H1 (cell line): Measurements from ENCODE around the gene DTWD2. TPM values are rescaled to one million over a fixed set of nuclear protein-coding genes. Genes with fewer than 3 reads are reported as not detected.
"Not testable (repeated sequence)": the region's sequence is repeated elsewhere in the genome, so short reads cannot be mapped to it uniquely, and the experiment has no call there.

Source experiments
- CTCF ChIA-PET: fragments of 300-600 bp; sonication (Branson Sonifier 250); formaldehyde crosslinking; loops from one replicate; lab custom pipeline; 2021; ENCODE audit not compliant: partially characterized antibody; lab: Charles Lee
- POLR2A ChIA-PET: fragments of 300-600 bp; sonication (Branson Sonifier 250); formaldehyde crosslinking; loops from one replicate; lab custom pipeline; 2021; ENCODE audit warnings: inconsistent platforms; ENCODE audit not compliant: partially characterized antibody; lab: Charles Lee
- DNase-seq, 2 experiments: peaks; one replicate each; pipeline versions ENCODE4 v3.0.0 to v3.0.0-alpha.2; 2010 to 2022; ENCODE audit warnings: low spot score in 2 of 2, low read depth in 1 of 2, mixed read lengths in 1 of 2
- FAIRE-seq: peaks from 2 replicates; lab custom pipeline; 2011; peaks lifted over from hg19 to GRCh38; lab: Jason Lieb, UNC
- H2AFZ ChIP-seq: 2 replicates; pipeline ENCODE4 v1.8.1; 2012; ENCODE audit warnings: low read length, inconsistent platforms
- H2AK5ac ChIP-seq: 2 replicates; pipeline ENCODE4 v1.6.1; 2013; ENCODE audit warnings: low read depth, low read length
- H2BK120ac ChIP-seq: replicated peaks from 2 replicates; pipeline ENCODE3; 2013; ENCODE audit warnings: low read depth, low read length, inconsistent platforms
- H2BK12ac ChIP-seq: 2 replicates; pipeline ENCODE4 v1.6.1; 2013; ENCODE audit warnings: low read depth, low read length
- H2BK15ac ChIP-seq: 2 replicates; pipeline ENCODE4 v1.6.1; 2013; ENCODE audit warnings: low read length
- H2BK20ac ChIP-seq: 2 replicates; pipeline ENCODE4 v1.6.1; 2013; ENCODE audit warnings: low read length
- H2BK5ac ChIP-seq: 2 replicates; pipeline ENCODE4 v1.6.1; 2013; ENCODE audit warnings: low read depth, low read length
- H3K14ac ChIP-seq: 2 replicates; pipeline ENCODE4 v1.6.1; 2013; ENCODE audit warnings: inconsistent platforms; ENCODE audit not compliant: insufficient read length
- H3K18ac ChIP-seq: 2 replicates; pipeline ENCODE4 v1.6.1; 2013; ENCODE audit warnings: low read length; ENCODE audit errors: extremely low read depth
- H3K23ac ChIP-seq: 2 replicates; pipeline ENCODE4 v1.6.1; 2013; ENCODE audit warnings: inconsistent platforms; ENCODE audit not compliant: insufficient read length
- H3K23me2 ChIP-seq: 2 replicates; pipeline ENCODE4 v1.6.1; 2013; ENCODE audit warnings: low read depth, low read length
- H3K27ac ChIP-seq: 2 replicates; pipeline ENCODE4 v1.6.1; 2011; ENCODE audit warnings: low read depth, low read length, inconsistent platforms
- H3K27me3 ChIP-seq, 4 experiments: replicated peaks in 1 of 4; 1 replicate in 1 of 4; 2 replicates in 3 of 4; pipeline versions ENCODE4 v1.6.1 to v1.8.1; 2011 to 2013; ENCODE audit warnings: low read length in 3 of 4, mild to moderate bottlenecking in 3 of 4, inconsistent platforms in 2 of 4, mixed read lengths in 2 of 4, moderate library complexity in 1 of 4; ENCODE audit not compliant: control insufficient read depth in 3 of 4, insufficient read depth in 3 of 4; ENCODE audit errors: extremely low read depth in 1 of 4
- H3K36me3 ChIP-seq, 4 experiments: 2 replicates each; pipeline versions ENCODE4 v1.6.1 to v1.8.1; 2011 to 2013; ENCODE audit warnings: mild to moderate bottlenecking in 4 of 4, low read length in 3 of 4, moderate library complexity in 2 of 4, control low read depth in 1 of 4, inconsistent platforms in 1 of 4; ENCODE audit not compliant: insufficient read depth in 4 of 4, control insufficient read depth in 2 of 4
- H3K4ac ChIP-seq: replicated peaks from 2 replicates; pipeline ENCODE3; 2013; ENCODE audit warnings: low read length, low read depth, mixed read lengths, inconsistent platforms; ENCODE audit not compliant: insufficient read length
- H3K4me1 ChIP-seq, 4 experiments: replicated peaks in 1 of 4; 1 replicate in 1 of 4; 2 replicates in 3 of 4; pipeline versions ENCODE4 v1.6.1 to v1.8.1; 2011 to 2013; ENCODE audit warnings: low read length in 3 of 4, inconsistent platforms in 2 of 4, mixed read lengths in 1 of 4; ENCODE audit not compliant: insufficient read depth in 4 of 4, control insufficient read depth in 3 of 4
- H3K4me2 ChIP-seq, 2 experiments: 2 replicates each; pipeline versions ENCODE4 v1.6.1 to v1.8.1; 2011 to 2013; ENCODE audit warnings: low read depth in 2 of 2, low read length in 2 of 2, control low read depth in 1 of 2, inconsistent platforms in 1 of 2, mild to moderate bottlenecking in 1 of 2; ENCODE audit not compliant: insufficient read depth in 1 of 2
- H3K4me3 ChIP-seq, 4 experiments: fragments of 200-600, 300-600 bp in 1 of 4; sonication (generic), shearing (Covaris generic), sonication (Bioruptor Twin) in 1 of 4; 2 replicates each; pipeline versions ENCODE4 v1.5.1 to v1.8.1; 2011 to 2016; ENCODE audit warnings: low read length in 4 of 4, low read depth in 3 of 4, control low read depth in 2 of 4, inconsistent platforms in 2 of 4, mild to moderate bottlenecking in 2 of 4, mixed read lengths in 1 of 4, moderate library complexity in 1 of 4; ENCODE audit not compliant: insufficient read depth in 2 of 4; ENCODE audit errors: extremely low read depth in 1 of 4
- H3K56ac ChIP-seq: replicated peaks from 2 replicates; pipeline ENCODE3; 2013; ENCODE audit warnings: low read depth, mild to moderate bottlenecking, mixed read lengths, low read length, inconsistent platforms; ENCODE audit not compliant: insufficient read length
- H3K79me1 ChIP-seq: 2 replicates; pipeline ENCODE4 v1.6.1; 2013; ENCODE audit warnings: low read depth, low read length, control low read depth
- H3K79me2 ChIP-seq, 2 experiments: 2 replicates each; pipeline versions ENCODE4 v1.6.1 to v1.8.1; 2012 to 2013; ENCODE audit warnings: low read length in 2 of 2, mild to moderate bottlenecking in 2 of 2, inconsistent platforms in 1 of 2; ENCODE audit not compliant: insufficient read depth in 2 of 2, control insufficient read depth in 1 of 2
- H3K9ac ChIP-seq, 4 experiments: replicated peaks in 1 of 4; 1 replicate in 1 of 4; 2 replicates in 3 of 4; pipeline versions ENCODE4 v1.6.1 to v1.8.1; 2011 to 2013; ENCODE audit warnings: low read depth in 3 of 4, low read length in 3 of 4, control low read depth in 2 of 4, mild to moderate bottlenecking in 2 of 4, moderate library complexity in 2 of 4, inconsistent platforms in 1 of 4; ENCODE audit errors: extremely low read depth in 1 of 4
- H3K9me3 ChIP-seq, 2 experiments: 2 replicates each; pipeline versions ENCODE4 v1.6.1 to v1.8.1; 2012 to 2013; ENCODE audit warnings: mild to moderate bottlenecking in 2 of 2, moderate library complexity in 2 of 2, control low read depth in 1 of 2, inconsistent platforms in 1 of 2, low read depth in 1 of 2, low read length in 1 of 2, mixed read lengths in 1 of 2; ENCODE audit not compliant: insufficient read depth in 2 of 2
- H4K20me1 ChIP-seq, 2 experiments: replicated peaks in 1 of 2; 2 replicates each; pipeline versions ENCODE3 to v1.8.1; 2011 to 2013; ENCODE audit warnings: inconsistent platforms in 2 of 2, low read length in 2 of 2, mild to moderate bottlenecking in 1 of 2; ENCODE audit not compliant: insufficient read depth in 2 of 2, control insufficient read depth in 1 of 2
- H4K5ac ChIP-seq: 2 replicates; pipeline ENCODE4 v1.6.1; 2013; ENCODE audit warnings: low read length, low read depth, mixed read lengths, inconsistent platforms; ENCODE audit not compliant: insufficient read length
- H4K8ac ChIP-seq: 2 replicates; pipeline ENCODE4 v1.8.0; 2013; ENCODE audit warnings: mild to moderate bottlenecking, moderate library complexity, low read length, inconsistent platforms; ENCODE audit not compliant: insufficient read depth; ENCODE audit errors: extremely low read depth
- H4K91ac ChIP-seq: replicated peaks from 2 replicates; pipeline ENCODE3; 2013; ENCODE audit warnings: low read length, mixed read lengths, inconsistent platforms; ENCODE audit not compliant: insufficient read length
- BRCA1 ChIP-seq: IDR thresholded peaks from 2 replicates; pipeline ENCODE4 v1.6.1; 2012; ENCODE audit warnings: low read depth, low read length, improper control_type of control experiment
- SUZ12 ChIP-seq: fragments of 200-600 bp; sonication (generic); IDR thresholded peaks from 2 replicates; pipeline ENCODE4 v1.6.1; 2012; ENCODE audit warnings: mild to moderate bottlenecking, inconsistent platforms, low read length, moderate library complexity, mixed read lengths
- ZNF274 ChIP-seq: IDR thresholded peaks from 2 replicates; pipeline ENCODE4 v1.7.0; 2012; ENCODE audit warnings: low read length, borderline replicate concordance; ENCODE audit errors: extremely low read depth
- WGBS, 2 experiments: shearing (Covaris generic) in 1 of 2; methylation state at CpG; one replicate each; pipeline versions ENCODE4 v1.1.6 to v1.1.7; 2013 to 2015; ENCODE audit warnings: low lambda C conversion rate in 2 of 2, mixed read lengths in 2 of 2, inconsistent platforms in 1 of 2, low coverage in 1 of 2, missing lambda C conversion rate in 1 of 2; ENCODE audit not compliant: insufficient replicate concordance in 2 of 2, insufficient coverage in 1 of 2, insufficient read length in 1 of 2; ENCODE audit errors: extremely low coverage in 1 of 2, missing lambda C conversion rate in 1 of 2; 5-methylcytosine and 5-hydroxymethylcytosine counted together
- polyA plus RNA-seq, 7 experiments: library from polyadenylated mRNA; depleted of rRNA in 3 of 7; stranded (reverse) in 5 of 7; unstranded in 2 of 7; fragments of >200 nt in 5 of 7; fragments of 200-250 nt in 2 of 7; gene quantifications; 1 replicate in 5 of 7; 2 replicates in 1 of 7; 4 replicates in 1 of 7; pipeline versions ENCODE4 v1.2.1 to v1.2.3, GENCODE V29; 2011 to 2013; ENCODE audit warnings: missing spikeins in 2 of 7, mixed read lengths in 2 of 7
- total RNA-seq: library from RNA; stranded (reverse); fragmentation: NEBNext Ultra II Directional; extraction: Animal tissue kit (Norgen Biotek cat#: 25700); gene quantifications from 2 replicates; pipeline ENCODE4 v1.2.1, GENCODE V29; 2021

The DTWD2 gene
- total and polyA plus RNA-seq, 2 of the 8 experiments (the other 6 are each of a cell fraction or from before 2014, with no cell fraction given) = 4.3 to 17.1 TPM

- CTCF ChIA-PET = interaction anchor here (0.6 to 1.2 kb wide), 2 partner anchors 9 to 1337 kb away, joined by 4 read pairs; no protein-coding TSS in a partner anchor
- no peaks in the 10 kb centered on the region for H4K20me1 ChIP-seq
- no peak overlapping the region for H2AFZ ChIP-seq
Observed at GRCh38 chr5:118918232-118918631, 70.1 kb downstream of the DTWD2 start.

GRCh38 chr5:118907536-118907935 lies 80.8 kb downstream of the DTWD2 start:
- H3K14ac ChIP-seq, H2AFZ ChIP-seq, H3K9me3 ChIP-seq, H3K4me3 ChIP-seq, H3K23ac ChIP-seq, H3K23me2 ChIP-seq, H2BK15ac ChIP-seq, H2BK5ac ChIP-seq, H3K27me3 ChIP-seq, H4K20me1 ChIP-seq, H3K18ac ChIP-seq, H2BK12ac ChIP-seq, DNase-seq, H4K5ac ChIP-seq, H3K4me1 ChIP-seq, FAIRE-seq, H3K4me2 ChIP-seq, POLR2A ChIA-PET, H3K56ac ChIP-seq, CTCF ChIA-PET, H4K8ac ChIP-seq, H2BK120ac ChIP-seq, H2BK20ac ChIP-seq, H3K27ac ChIP-seq, H2AK5ac ChIP-seq, H3K36me3 ChIP-seq, H4K91ac ChIP-seq, H3K79me2 ChIP-seq, H3K4ac ChIP-seq, H3K9ac ChIP-seq, H3K79me1 ChIP-seq: not testable (repeated sequence)
- WGBS, 2 experiments = 94% methylated on average over 5 of the region's 5 CpGs; no CpG with 5 or more reads in 1 of the 2 experiments

More at GRCh38 chr5:118918232-118918631, 70.1 kb downstream of the DTWD2 start:
- Histone ChIP-seq H3K4me1 (peaks cover 0 to 4% (median 0%) of the 10 kb centered on the region in 4 experiments; a peak in 1 of 7 replicates), H2BK12ac (no peak overlapping the region), H3K4ac (no peak overlapping the region), H3K9ac (no peak overlapping the region), H3K4me3 (no peak overlapping the region), H2BK20ac (no peak overlapping the region), H3K27me3 (no peaks in the 10 kb centered on the region), H3K23me2 (no peaks in the 10 kb centered on the region), H2BK15ac (no peak overlapping the region), H3K9me3 (no peaks in the 10 kb centered on the region), H3K23ac (no peak overlapping the region), H4K91ac (no peak overlapping the region), H4K8ac (no peak overlapping the region), H3K36me3 (no peaks in the 10 kb centered on the region; a peak in 1 of 8 replicates), H3K18ac (no peak overlapping the region), H4K5ac (no peak overlapping the region), H2AK5ac (no peak overlapping the region), H2BK5ac (no peak overlapping the region), H3K4me2 (no peak overlapping the region), H3K14ac (no peak overlapping the region), H3K79me2 (no peaks in the 10 kb centered on the region), H3K56ac (no peak overlapping the region), H3K27ac (no peak overlapping the region), H2BK120ac (no peak overlapping the region), H3K79me1 (no peaks in the 10 kb centered on the region)
- TF ChIP-seq SUZ12 (no peak), ZNF274 (no peak), BRCA1 (no peak)
- POLR2A ChIA-PET = interaction anchor here (0.5 to 0.6 kb wide), 2 partner anchors 16 to 22 kb away, joined by 3 to 4 read pairs; no protein-coding TSS in a partner anchor
- DNase-seq = no peak
- 73% methylated on average over 7 of the region's 7 CpGs; no CpG with 5 or more reads in 1 of the 2 experiments for WGBS, 2 experiments
- FAIRE-seq = no peak
